ENCODE measurements around the gene ITPKA.
A peak's percentile ranks its signal among the peaks of the same experiment; 100 is the strongest.

The ITPKA gene

DNA sequence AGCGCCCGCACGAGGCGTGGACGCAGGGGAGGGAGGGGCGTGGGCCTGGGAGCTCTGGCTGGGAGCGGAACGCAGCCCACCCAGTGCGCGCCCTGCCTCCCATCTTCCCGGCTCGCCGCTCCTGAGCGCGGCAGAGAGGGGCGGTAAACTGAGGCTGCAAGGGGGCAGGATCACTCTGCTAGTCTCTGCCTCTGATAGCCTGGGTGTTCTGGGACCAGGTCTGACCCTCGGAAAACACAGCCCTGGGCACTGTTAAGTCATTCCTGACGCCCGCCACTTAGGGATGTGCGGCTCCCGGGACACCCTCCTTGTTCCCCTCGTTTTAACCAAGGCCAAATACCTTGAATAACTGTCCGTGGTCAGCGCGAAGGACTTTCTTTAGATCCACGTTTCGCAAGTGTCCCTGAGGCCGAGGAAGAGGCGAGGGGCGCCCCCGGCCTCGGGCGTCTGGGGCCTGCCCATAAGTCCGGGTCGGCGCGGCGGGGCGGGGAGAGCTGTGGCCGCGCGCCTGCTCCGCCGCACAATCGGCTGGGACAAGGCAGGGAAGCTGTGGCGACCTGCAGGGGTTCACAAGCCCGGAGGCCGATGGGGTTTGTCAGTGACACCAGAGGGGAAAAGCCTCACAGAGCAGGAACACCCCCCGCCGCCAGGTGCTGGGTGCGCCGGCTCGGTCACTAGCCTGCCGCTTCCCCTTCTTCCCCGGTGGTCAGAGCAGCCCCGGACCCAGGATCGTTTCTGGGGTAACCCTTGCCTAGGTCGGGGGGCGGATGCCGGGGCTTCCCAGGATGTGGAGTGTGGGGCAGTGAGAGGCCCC lies 1.5 kb downstream of the ITPKA start:
- peak; percentile 73 for DNase-seq (ENCODE audit: low spot score)
- in situ Hi-C loops (cut with MboI; ENCODE audit: low pct_unique_long_range_greater_than_20kb, low sequenced_read_pairs, unreplicated experiment): no loop called here
- peak; percentile 3 for TF ChIP-seq CTCF (IDR thresholded peaks at IDR 0.05; ENCODE audit: extremely low read depth, insufficient read depth, missing control alignments)

DNA sequence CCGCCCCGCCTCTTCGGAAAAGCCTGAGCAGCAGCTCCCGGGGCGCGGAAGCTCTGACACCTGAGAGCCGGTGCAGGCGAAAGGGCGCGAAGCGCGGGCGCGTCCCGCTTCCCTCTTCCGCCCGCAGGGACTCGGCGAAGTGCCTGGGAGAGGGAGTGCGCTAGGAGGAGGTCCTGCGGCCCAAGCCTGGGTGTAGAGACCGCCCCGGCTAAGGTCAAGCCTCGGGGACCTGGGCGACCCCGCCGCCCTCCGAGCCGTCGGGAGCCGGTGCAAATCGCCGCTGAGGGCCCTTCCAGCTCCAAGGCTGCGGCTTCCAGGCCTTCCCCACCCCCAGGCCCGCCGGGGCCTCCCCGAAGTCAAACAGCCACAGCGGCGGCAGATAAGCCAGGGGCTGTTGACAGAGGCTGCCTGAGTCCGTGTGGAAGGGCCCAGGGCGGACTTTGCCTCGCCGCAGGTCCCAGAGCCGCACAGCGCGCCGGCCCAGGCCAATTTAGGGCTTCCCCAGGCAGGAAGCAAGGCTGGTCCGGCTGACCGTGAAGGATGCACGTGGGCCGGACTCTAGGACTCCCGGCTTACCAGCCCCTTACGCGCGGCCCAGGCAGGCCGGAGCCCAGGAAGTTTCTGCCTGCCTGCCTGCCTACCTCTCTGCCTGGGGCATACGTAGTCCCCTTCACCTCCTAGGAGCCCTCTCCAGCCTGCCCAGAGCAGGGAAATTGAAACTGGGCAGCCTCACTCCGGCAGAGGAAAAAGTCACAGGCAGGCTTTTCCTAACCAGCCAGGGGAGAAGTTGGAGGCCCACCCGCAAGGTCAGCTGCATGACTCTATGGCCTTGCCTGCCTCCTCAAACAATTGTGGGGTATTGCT lies 2.3 kb downstream of the ITPKA start:
- in situ Hi-C loops (cut with MboI; ENCODE audit: low pct_unique_long_range_greater_than_20kb, low sequenced_read_pairs, unreplicated experiment): no loop called here
- no peak for DNase-seq (ENCODE audit: low spot score)
- TF ChIP-seq CTCF (IDR thresholded peaks at IDR 0.05; ENCODE audit: extremely low read depth, insufficient read depth, missing control alignments): no peak

GRCh38 chr15:41498657-41499056 lies 5.0 kb downstream of the ITPKA start:
- no peak for DNase-seq (ENCODE audit: low spot score)
- in situ Hi-C loops (cut with MboI; ENCODE audit: low pct_unique_long_range_greater_than_20kb, low sequenced_read_pairs, unreplicated experiment): no loop called here
- TF ChIP-seq CTCF (IDR thresholded peaks at IDR 0.05; ENCODE audit: extremely low read depth, insufficient read depth, missing control alignments): no peak

DNA sequence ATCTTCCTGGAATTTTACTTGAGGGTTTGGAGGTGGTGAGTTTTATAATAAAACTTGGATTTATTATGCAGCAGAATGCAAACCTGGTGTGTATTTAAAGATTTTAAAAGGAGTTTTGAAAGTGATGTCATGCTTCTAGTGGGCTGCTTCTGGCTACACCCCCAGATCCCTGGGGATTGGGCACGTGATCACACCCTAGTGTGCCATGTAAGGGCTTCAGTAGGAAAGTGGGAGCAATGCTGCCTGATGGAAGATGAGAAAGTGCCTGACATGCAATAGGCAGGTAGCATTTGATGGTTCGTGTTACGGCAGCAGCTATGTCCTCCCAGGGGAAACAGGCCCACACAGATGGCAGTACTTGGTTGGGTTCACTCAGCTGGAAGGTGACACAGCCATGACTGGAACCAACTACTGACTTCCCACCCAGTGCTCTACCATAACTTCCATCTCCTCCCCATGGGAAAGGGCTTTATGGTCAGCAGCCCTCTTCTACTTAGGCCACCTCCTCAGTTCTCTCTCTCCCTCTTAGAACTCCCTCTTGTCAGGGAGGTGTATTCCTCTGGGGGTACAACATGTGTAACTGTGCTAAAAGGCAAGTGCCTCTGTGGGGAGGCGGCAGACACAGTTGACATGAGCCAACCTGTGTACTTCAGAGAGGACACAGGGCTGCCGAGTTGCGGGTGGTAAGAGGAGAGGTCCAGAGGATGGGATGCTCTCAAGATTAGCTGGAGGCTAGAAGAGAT lies 5.6 kb downstream of the ITPKA start:
- in situ Hi-C loops (cut with MboI; ENCODE audit: low pct_unique_long_range_greater_than_20kb, low sequenced_read_pairs, unreplicated experiment): no loop called here
- no peak for DNase-seq (ENCODE audit: low spot score)
- TF ChIP-seq CTCF (IDR thresholded peaks at IDR 0.05; ENCODE audit: extremely low read depth, insufficient read depth, missing control alignments): no peak

GRCh38 chr15:41501191-41501917 lies 7.7 kb downstream of the ITPKA start:
- TF ChIP-seq CTCF (IDR thresholded peaks at IDR 0.05; ENCODE audit: extremely low read depth, insufficient read depth, missing control alignments): no peak
- DNase-seq (ENCODE audit: low spot score): peak; percentile 70
- in situ Hi-C loops (cut with MboI; ENCODE audit: low pct_unique_long_range_greater_than_20kb, low sequenced_read_pairs, unreplicated experiment): no loop called here

Data from GM13977 (cell line).